GM10847 (cell line): ENCODE measurements around the gene GNAT1.

ENCODE experiments used
- POLR2A ChIP-seq: IDR thresholded peaks from 2 replicates; pipeline ENCODE4 v1.6.1; 2011; ENCODE audit not compliant: insufficient read length; ENCODE audit errors: extremely low read depth

Gene GNAT1

DNA sequence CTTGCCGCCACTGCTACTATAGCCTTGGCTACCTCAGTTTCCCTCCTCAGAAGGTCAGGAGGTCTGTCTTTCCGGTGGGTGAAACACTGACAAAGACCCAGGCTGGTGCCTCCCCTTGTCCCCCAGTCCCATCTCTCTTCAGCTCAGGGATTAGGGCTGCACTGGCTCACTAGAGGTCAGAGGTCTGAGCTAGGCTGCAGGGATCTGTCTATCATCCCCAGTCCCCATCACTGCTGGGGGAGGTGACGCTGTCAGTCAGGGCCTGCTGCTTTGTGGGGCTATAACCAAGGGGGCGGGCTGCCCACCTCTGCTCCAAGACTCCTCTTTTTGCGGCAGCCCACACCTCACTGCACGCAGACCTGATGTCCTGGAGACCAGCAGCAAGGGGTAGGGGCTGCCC is 22.6 kb upstream of the GNAT1 start:
- TF ChIP-seq POLR2A = no peak

DNA sequence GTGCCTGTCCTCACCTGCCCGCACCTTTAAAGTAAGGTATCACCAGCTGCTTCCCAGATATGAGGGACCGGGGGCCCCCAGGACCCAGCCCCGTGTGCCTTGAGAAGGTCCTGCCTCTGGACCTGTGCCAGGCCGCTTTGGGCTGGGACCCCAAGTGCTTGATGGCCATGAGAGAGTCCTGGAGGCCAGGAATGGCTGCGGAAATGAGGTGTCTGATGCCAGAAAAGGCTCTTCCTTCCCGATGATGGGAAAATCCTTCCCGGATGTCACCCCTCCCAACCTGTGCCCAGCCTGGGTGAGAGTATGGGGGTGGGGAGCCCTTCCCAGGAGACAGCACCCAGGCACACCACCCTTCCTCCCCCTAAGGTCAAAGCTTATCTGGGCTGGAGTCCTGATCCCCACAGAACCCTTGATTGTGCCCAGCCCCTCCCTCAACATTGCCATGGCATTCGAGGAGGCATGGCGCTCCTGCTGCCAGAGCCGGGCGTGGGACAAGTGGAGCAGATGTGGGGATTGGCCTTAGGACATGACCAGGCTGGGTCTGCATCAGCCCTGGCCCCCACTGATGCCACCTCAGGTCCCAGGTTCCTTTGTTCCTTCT is 22.1 kb upstream of the GNAT1 start:
- no peak for TF ChIP-seq POLR2A

DNA sequence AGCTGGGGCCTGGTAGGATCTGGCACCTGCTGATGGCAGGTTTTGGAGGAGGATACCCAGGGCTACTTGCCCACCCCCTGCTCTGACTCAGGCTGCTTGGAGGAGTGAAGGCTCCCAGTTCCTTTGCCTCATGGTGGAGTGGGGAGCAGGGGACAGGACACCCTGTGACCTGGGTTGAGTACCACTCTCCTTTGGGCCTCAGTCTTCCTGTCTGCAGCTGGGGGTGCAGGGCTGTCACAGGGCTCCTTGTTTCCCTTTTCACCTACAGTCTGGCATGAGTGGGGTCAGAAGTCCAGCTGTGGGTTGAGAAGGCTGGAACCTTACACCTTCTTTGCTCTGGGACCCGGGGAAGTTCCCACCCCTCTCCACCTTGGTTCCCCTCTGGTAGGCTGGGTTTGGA is 21.6 kb upstream of the GNAT1 start:
- no peak for TF ChIP-seq POLR2A

- no peak for TF ChIP-seq POLR2A
These were observed 20.7 kb upstream of the GNAT1 start for GRCh38 chr3:50170689-50171088.

- TF ChIP-seq POLR2A = no peak
These were observed 19.7 kb upstream of the GNAT1 start for GRCh38 chr3:50171540-50172301.

DNA sequence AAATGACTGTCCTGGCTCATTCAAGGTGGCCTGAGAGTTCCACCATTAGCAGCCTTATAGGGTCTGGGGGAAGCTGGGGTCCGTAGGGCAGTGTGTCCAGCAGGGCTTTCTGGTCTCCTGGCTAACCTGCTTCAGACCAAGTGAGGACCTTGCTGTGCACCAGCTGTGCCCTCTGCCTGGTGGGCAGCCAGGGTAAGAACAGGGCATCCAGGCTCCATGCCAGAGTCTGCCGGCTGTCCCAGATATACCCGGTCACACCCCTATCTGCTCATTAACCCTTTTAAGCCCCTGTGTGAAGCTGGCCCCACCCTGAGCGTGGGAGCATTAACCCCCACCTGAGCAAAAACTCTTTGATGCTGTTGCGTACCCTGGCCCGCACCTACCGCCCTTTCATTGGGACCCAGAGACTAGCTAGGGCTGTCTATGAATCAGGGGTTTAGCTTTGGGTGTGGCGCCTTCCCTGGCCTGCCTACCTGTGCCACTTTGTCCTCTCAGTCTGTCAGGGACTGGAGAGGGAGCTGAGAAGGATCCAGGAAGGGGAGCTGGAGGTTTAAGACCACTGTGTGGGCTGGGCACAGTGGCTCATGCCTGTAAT is 18.7 kb upstream of the GNAT1 start:
- TF ChIP-seq POLR2A = no peak

GRCh38 chr3:50173685-50174516 is 17.5 kb upstream of the GNAT1 start:
- TF ChIP-seq POLR2A = no peak

- no peak for TF ChIP-seq POLR2A
These were observed 16.9 kb upstream of the GNAT1 start for GRCh38 chr3:50174517-50174895.

DNA sequence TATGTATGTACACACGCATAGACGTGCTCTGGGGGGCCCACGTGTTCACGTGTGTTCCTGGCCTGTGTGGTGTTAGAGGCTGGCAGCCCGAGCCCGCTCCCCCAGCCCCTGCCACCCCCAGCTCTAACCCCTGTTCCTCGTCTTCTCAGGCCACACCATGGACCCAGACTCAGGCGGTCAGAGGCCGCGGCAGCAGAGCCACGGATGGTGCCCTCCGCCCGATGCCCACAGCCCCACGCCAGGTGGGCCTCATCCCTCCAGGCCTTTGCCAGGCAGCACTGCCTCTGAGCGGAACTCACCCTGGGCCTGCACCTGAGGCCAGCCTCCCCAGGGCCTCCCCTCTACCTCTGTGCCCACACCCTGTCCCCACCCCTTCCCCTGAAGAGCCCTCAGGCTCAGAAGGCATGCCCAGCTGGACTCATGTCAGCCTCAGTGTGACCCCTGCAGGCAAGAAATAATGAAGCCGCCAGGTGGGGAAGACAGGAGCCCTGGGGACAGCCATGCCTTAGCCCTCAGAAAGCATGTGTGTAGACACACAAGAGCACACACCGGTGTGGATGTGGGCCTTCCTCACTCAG is 16.4 kb upstream of the GNAT1 start:
- no peak for TF ChIP-seq POLR2A

- TF ChIP-seq POLR2A = no peak
These were observed 14.1 kb upstream of the GNAT1 start for GRCh38 chr3:50177346-50177745.

GRCh38 chr3:50179710-50180109 is 11.7 kb upstream of the GNAT1 start:
- no peak for TF ChIP-seq POLR2A

DNA sequence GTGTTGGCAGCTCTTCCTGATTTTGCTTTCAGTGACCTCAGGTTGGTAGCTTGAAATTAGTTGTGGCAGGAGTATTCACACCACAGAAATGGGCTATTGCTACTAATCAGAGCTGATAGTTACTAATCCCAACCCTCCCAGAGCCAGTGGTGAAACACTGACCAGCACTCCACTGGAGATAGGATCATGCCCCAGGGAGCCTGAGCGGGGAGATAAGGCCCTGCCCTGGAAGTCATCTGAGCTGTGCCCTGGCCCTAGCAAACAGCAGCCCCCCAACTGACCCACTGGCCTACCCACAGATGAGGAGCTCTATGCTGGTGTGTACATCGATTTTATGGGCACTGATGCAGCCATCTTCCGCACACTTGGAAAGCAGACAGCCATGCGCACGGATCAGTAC is 9.4 kb upstream of the GNAT1 start:
- no peak for TF ChIP-seq POLR2A

DNA sequence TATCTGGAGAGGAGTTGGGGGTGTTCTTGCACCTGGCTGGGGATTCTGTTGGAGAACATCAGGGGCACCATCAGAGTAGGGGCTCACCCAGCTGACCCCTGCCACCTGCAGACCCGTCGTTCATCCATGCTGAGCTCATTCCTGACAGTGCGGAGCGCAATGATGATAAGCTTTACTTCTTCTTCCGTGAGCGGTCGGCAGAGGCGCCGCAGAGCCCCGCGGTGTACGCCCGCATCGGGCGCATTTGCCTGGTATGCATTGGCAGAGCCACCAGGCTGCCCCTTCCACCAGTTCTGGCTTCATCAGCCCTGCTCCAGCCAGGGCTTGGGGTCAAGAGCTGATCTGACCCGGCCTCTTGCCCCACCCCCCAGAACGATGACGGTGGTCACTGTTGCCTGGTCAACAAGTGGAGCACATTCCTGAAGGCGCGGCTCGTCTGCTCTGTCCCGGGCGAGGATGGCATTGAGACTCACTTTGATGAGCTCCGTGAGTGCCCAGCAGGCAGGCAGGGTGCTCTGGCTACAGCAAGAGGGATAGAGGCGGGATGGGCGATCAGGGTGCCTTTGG is 8.8 kb upstream of the GNAT1 start:
- TF ChIP-seq POLR2A = no peak

- TF ChIP-seq POLR2A = no peak
These were observed 7.7 kb upstream of the GNAT1 start for GRCh38 chr3:50183755-50184154.

- no peak for TF ChIP-seq POLR2A
These were observed 7.0 kb upstream of the GNAT1 start for GRCh38 chr3:50184242-50184978.

- no peak for TF ChIP-seq POLR2A
These were observed 6.2 kb upstream of the GNAT1 start for GRCh38 chr3:50185230-50185629.
